ENCODE data around the gene SCFD2.

SCFD2 gene

DNA sequence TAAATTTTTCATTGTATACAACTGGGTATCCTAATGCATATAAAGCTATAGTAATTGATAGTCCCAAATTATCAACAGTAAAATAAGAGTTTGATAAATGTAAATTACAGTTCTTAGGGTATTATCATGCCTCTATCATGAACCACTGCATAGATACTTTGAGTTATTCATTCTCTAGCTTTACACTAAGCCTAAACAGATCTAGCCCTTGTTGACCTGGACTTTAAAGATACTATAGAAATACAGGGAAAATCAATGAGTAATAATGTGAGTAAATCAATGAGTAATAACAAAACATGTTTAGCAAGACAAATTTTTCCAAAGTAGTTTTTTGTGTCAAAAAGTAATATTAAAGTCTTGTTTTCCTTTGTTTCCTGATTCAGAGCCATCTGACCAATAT lies 228.4 kb downstream of the SCFD2 start:
- no peak for DNase-seq (ENCODE audit: low read depth)

DNA sequence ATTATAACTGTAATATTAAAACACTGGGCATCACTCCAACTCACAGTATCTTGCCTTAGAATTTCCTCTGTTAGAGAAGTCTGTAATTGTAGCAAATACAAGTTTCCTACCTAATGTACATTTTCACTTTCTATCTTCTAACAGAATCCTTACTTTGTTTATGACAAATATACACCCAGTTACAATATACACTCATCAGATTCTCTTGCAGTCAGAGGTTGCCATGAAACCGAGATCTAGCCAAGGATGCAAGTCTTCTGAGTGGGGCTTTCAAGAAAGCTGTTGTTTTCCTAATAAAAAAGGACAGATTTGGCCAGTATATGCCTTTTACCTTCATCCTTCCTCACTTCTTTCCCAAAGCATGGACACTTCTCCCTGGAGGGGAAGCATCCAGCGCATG lies 228.9 kb downstream of the SCFD2 start:
- no peak for DNase-seq (ENCODE audit: low read depth)

DNA sequence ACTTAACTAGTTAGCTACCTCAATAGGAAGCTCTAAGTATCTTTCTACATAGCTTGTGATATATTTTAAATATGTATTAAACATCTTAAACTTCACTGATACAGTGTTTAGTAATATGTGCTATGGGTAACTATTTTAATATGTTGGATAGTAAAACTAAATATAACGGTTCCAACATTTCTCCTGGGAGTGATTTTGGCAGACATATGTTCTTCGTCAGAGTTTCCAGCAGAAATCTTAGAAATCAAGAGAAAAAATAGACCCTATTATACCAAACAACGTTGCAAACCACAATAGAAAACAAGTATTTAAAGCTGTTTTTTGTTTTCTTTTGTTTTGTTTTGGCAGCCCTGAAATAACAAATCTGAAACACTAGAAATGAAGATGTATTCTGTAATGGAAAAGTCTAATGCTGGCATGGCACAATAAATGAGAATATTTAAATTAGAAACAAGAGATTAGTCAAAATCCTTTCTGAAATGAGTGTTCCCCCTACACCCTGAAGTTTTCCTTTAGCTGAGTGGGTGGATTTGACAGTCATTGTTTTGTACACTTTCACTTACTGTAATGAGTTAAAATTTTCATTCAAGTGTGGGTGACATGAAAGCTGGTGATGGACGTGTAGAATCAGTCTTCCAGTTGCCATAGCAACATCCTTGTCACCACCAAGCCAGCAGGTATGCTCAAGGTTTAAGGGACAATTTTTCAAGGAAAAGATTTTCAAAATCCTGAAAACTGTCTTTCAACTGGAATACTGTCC lies 233.5 kb downstream of the SCFD2 start:
- DNase-seq (ENCODE audit: low read depth) = no peak

DNA sequence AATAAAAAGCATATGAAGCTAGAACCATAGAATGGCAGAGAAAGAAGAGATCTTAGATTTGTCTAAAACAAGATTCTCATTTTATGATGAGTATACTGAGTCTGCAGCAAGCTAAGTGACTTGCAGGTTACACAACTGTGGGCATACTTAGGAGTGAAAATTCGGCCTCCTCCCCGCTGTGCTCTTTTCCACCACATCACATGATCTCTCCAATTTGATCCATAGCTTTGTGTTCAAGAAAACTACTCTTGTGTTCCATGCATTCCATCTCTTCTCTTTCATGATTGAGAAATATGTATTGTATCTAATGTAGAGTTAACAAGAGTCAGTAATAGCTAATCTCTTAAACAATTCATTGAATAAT lies 234.3 kb downstream of the SCFD2 start:
- no peak for DNase-seq (ENCODE audit: low read depth)

DNA sequence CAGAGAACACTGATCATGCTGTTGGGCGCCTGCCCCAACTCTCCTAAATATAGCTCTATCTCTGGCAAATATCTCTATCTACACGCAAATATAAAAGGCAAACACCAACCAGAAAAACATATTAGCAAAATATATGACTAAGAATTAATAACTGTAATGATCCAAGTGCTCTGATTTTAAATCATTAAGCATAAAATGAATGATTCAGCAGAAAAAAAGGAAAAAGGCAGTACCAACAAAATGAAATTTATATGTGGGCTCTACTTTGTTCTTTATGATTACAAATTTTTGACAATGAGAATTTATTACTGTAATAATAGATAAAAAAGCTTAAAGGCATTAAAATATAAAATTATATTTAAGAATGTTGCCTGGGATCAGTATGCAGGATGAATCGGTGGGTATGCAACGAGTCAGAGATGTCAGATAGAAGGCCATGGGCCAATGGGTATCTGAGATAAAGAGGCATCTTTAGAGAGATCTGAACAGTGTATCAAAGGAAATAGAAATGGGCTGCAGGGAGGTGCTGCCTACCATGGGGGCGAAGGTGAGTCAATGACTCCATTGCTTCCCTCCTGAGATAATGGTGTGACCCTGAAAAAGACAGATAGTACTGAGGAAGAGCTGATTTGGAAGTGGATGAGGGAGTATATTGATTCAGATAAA lies 234.8 kb downstream of the SCFD2 start:
- no peak for DNase-seq (ENCODE audit: low read depth)

DNA sequence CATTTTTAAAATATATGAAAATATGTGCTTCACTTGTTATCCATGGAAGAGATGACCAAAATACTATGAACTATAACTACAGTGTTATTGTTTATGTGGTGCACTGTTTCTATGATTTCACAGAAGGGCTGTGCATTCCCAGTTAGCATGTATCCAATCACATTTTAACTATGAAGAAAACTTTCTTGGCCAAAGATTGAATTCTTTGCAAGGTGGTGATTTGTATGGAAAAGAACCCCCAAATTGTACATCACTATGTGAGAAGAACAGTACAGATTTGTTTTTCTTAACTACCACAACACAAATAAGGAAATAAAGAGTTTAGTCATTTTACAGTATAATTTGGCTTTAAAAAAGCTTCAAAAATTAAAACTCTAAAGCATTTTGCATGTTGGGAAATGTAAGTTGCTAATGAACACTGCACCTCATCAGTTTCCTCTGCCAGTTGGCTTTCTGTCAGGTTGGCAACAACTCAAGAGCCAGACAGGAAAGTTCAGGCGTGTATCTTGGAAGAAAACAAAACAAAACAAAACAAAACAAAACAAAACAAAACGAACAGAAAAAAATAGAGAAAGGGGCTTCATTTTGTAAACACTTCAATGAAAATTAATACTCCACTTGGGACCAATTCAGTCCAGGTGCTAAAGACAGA lies 237.0 kb downstream of the SCFD2 start:
- no peak for DNase-seq (ENCODE audit: low read depth)

DNA sequence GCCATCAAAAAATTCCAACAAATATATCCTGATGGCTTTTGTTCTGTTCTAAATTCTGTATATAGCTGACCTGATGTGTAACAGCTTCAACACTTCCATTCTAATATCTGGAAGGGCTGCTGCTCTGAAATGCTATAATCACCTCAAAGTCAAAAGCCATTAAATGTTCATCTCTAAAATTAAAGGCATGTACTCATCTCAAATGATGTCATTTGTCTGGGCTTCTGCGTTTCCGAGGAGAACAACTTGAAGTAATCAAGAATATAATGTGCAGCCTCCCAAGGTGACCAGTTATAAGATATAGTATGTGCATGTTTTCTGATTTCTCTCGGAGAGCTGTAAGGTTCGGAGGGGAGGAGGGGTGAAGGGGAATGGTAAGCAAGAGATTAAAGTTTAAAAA lies 237.6 kb downstream of the SCFD2 start:
- DNase-seq (ENCODE audit: low read depth) = no peak

DNA sequence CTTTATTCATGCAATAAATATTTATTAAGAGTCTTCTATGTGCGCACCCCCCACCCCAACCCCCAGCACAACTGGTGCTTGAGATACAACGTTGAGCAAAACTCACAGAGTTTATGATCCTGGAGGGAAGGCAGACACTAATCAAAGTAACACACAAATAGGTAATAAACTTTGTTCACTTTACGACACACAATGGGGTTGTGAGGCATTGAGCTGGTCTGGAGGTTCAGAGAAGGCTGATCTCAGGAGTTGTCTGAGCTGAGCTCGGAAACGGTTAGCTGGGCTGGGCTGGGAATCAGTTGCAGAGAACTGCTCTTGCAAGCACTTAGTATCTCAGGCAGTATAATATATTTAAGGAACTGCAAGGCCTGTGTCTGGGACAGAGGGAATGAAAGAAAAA lies 238.5 kb downstream of the SCFD2 start:
- DNase-seq (ENCODE audit: low read depth) = no peak

DNA sequence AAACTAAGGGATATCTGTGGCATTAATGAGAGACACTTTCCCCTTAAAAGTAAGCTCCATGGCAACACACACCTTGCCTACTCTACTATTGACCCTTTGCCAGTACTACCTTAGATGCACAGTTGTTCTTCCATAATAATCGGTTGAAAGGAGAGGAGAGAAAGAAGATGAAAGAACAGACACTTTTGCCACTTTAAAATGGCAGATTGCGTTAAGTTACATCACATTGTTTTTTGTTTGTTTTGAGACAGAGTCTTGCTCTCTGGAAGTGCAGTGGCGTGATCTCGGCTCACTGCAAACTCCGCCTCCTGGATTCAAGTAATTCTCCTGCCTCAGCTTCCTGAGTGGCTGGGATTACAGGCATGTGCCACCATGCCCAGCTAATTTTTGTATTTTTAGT lies 239.8 kb downstream of the SCFD2 start:
- no peak for DNase-seq (ENCODE audit: low read depth)

DNA sequence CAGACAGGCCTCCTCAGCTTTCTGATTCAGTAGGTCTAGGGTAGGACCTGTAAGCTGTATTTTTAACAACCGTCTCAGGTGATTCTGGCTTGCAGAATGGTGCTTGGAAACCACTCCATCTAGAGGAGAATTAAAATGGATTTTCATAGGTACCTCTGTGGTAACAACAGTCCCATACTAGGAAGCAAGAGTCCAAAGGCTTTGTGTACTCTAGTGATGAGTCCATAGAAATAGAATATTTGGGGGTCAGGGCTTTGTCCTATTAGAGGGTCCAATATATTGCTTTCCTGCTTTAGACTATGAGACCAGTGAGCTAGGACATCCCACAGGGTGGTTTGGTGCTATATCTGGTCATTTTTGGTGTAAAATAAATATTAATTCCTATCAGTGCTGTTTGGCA lies 242.0 kb downstream of the SCFD2 start:
- DNase-seq (ENCODE audit: low read depth) = no peak

DNA sequence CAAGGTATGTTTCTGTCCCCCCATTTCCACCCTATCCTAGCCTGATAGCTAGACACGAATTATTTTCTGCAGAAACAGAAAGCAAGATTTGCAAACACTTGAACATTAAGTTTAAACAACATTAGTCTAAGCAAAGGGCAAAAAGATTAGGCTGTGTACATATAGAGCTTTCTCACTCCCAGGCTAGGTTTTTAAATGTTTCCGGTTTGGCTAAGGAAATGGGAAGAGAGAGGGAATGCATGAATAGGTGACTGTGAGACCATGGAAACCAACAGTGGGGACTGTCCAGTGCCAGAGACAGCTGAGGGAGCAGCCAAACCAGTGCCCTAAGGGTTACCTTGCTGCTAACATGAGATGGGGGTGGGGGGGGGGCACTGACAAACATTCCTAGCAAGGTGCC lies 242.7 kb downstream of the SCFD2 start:
- no peak for DNase-seq (ENCODE audit: low read depth)

DNA sequence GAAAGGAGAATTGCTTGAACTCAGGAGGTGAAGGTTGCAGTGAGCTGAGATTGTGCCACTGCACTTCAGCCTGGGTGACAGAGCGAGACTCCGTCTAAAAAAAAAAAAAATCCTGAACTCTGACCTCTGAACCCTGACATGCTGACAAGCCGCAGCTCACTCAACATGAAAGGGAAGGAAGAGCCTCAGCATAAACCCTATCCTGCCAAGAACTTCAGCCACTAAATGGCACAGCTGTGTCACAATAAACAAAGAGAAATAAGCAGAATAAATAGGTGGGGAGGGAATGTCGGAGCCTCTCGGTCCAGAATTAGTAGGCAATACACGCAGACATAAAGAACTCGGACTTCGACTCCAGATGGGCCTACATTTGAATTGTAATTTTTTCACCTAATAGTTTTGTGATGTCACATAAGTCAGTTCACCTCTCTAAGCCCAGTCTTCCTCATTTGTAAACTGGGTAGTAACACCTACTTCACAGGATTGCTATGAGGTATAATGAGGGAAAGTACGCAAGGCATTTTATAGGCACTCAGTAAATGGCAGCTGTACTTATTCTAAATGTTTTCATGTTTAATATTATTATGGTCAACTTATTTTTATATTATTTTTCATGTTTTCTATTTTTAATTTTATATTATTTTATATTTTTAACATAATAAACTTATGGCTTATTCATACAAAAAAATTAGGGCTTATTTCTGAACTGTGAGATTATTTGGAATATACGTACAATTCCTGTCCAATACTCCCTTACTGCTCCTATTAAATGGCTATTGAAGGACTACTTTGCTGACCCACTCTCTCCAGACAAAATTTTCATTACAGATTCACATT lies 243.4 kb downstream of the SCFD2 start:
- no peak for DNase-seq (ENCODE audit: low read depth)

DNA sequence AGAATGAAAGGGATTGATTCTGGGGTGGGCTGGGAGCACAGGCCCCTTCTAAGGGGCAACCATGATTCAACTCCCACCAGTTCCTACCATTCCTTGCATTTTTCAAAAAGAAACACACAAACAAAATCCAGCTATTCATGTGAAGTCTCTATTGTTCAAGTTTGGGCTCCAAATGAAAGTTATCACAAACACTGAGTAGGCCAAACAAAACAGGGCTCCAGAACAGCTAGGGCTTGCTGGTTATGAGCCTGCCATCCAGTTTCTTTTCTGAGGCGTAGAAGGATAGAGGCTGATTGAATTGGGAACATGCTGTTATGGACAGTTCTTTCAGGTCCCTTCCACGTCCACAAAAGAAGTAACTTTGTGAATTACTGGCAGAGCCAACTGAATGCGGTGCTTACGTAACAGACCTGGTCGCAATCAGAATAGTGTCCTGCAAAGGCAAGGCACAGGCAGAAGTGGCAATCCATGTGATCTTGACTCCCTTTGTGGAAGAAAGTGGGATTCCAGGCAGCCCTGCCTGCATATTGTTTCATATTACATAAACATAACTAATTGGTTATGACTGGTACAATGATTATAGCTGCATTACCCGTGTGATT lies 244.5 kb downstream of the SCFD2 start:
- DNase-seq (ENCODE audit: low read depth) = no peak

DNA sequence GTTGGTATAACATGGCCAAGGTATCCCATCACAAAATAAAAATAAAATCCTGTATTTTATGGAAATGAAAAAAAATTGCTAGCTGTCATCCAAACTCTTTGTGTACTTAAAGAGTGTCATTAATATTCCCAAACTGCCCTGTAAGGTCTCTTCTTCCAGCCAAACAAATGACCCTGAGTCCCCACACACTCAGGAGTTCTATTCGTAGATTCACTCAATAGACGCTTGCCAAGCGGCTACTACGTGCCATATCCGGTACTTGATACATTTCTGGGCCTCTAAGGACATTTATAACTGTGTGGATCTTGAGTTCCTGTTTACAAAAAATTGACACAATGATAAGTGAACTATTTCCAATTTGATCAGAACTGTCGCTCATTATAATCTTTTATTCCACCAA lies 245.1 kb downstream of the SCFD2 start:
- no peak for DNase-seq (ENCODE audit: low read depth)

DNA sequence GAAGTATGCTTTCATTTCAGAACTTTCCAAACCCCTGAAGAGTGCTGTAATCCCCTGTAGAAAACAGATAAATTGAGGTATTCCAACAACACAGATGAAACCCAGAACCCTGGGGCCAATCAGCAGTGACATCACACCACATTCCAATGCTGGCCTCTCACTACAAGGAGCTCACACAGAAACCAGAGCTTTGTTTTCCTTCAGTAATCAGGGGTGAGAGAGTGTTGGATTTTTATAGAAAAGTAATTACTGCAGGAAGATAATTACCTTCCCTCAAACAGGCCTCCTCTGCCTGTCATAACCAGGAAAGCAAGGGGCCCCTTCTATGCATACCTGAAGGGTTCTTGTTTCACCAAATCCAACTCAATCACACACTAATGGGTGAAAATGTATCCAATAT lies 246.2 kb downstream of the SCFD2 start:
- no peak for DNase-seq (ENCODE audit: low read depth)

DNA sequence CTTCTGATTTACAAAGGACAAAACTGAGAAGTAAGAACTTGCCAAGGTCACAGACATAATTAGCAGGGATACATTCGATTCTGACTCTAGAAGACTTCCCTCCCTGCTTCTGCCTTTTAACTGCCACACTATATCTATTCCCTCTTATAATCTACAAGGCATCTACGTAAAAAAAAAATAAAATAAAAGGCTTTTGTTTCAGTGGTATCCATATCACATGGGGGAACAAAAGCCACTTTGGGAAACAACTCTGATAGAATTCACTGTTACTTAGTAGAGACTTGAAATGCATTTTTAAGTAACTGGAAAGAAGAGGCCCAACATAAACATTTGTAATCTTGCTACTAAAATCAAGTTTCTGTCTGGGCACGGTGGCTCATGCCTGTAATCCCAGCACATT lies 247.2 kb downstream of the SCFD2 start:
- no peak for DNase-seq (ENCODE audit: low read depth)

DNA sequence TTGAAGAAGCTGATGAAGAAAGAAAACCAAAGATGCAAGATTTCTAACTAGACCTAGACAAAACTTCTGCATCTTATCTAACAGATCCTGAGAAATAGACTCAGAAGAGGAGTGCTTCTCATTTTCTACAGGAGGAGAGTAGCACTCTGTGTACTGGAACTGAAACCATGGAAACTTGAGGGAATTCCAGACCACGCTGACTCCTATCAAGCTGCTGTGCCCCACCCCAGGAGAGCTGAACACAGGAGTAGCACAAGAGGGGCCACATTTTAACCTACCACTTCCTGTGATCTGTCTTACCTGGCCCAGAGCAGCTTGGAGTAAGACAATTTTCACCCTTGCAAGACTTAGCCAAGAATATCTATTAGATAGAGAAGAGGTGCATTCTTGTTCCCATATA lies 248.9 kb downstream of the SCFD2 start:
- DNase-seq (ENCODE audit: low read depth) = no peak

DNA sequence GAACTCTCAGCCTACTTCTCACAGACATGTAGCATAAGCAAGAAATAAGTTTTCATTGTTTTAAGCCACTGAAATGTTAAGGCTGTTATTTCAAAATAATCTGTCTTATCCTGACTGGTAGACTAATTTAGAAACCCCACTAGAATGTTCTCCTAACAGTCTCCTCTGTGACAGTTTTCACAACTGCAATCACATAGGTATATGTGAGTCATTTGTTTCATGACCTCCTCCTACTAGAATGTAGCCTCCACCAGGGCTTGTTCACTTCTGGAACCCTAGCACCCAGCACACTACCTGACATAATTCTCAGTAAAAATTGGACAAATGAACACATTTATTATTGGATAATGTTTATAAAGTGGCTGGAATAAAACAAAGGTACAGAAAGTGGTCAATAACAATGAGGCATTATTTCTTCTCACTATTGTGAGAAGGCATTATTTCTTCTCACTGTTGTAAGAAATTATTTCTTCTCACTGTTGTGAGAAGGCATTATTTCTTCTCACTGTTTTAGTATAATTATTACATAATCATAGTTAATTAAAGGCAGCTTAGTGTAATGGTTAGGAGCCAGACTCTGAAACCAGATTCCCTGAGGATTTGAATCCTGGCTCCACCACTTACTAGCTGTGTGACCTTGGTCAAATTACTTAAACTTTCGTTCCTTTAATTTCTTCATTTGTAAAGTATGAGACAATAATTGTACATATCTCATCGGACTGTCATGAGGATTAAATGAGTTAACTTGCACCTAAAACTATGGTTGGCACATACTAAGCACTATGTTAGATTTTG lies 252.2 kb downstream of the SCFD2 start:
- DNase-seq (ENCODE audit: low read depth) = no peak

DNA sequence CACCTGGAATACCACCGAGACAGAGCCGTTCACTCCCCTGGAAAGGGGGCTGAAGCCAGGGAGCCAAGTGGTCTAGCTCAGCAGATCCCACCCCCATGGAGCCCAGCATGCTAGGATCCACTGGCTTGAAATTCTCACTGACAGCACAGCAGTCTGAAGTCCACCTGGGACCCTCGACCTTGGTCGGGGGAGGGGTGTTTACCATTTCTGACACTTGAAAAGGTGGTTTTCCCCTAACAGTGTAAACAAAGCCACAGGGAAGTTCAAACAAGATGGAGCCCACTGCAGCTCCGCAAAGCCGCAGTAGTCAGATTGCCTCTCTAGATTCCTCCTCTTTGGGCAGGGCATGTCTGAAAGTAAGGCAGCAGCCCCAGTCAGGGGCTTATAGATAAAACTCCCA lies 260.5 kb downstream of the SCFD2 start:
- no peak for DNase-seq (ENCODE audit: low read depth)

DNA sequence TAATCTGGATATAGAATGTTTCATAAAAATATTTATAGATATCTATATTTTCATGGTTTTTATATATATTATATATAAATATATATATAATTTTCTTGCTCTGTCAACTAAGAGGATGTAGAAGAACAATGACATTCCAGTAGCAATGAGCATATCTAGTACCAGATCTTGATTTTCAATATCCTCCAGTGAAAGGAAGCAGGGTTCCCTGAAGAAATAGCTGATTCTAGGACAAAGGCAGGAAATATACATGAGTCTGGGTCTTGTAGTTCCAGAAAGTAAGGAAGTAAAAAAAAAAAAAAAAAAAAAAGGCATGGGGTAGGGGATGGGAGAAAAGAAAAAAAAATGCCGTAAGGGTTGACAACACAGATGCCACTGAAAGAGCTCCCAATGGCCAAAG lies 262.4 kb downstream of the SCFD2 start:
- DNase-seq (ENCODE audit: low read depth) = no peak

DNA sequence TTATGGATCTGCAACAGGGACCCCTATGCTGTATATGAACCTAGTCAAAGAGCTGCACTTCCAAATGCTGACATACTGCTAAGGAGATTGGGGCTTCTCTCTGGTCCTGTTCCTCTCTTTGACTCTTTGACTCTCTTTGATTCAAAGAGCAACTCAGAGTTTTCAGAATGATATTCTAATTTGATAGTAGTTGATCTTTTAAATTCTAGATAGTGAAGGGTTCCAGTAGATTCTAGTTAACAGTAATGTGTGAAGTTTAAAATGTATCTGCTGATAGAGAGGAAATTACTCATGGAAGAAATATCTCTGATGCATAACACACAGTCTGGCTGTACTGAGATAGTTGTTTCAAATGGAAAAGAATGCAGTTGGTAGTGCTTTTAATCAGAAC lies 264.7 kb downstream of the SCFD2 start:
- DNase-seq (ENCODE audit: low read depth) = no peak

Data from activated T-helper 9 cell treated with anti-CD3 and anti-CD28 coated beads, Interleukin-2, amount 50 U/mL, for 16 hours (primary cell).